Measurements from ENCODE around the gene MARCHF4.

Gene MARCHF4

GRCh38 chr2:216372761-216373291 lies 543 bp upstream of the MARCHF4 start:
- Histone ChIP-seq H3K36me3 (no peaks in the 10 kb centered on the region), H3K27me3 (ENCODE audit: insufficient read depth, low read depth, severe bottlenecking) (peaks cover 22% of the 10 kb centered on the region), H3K9me3 (ENCODE audit: severe bottlenecking) (no peaks in the 10 kb centered on the region), H3K4me3 (ENCODE audit: low read depth, low read length) (peak overlapping the region; percentile 54), H3K27ac (no peak overlapping the region)
- no peak for DNase-seq
- no peak for TF ChIP-seq CTCF (IDR thresholded peaks at IDR 0.05; ENCODE audit: low read depth, low read length)

DNA sequence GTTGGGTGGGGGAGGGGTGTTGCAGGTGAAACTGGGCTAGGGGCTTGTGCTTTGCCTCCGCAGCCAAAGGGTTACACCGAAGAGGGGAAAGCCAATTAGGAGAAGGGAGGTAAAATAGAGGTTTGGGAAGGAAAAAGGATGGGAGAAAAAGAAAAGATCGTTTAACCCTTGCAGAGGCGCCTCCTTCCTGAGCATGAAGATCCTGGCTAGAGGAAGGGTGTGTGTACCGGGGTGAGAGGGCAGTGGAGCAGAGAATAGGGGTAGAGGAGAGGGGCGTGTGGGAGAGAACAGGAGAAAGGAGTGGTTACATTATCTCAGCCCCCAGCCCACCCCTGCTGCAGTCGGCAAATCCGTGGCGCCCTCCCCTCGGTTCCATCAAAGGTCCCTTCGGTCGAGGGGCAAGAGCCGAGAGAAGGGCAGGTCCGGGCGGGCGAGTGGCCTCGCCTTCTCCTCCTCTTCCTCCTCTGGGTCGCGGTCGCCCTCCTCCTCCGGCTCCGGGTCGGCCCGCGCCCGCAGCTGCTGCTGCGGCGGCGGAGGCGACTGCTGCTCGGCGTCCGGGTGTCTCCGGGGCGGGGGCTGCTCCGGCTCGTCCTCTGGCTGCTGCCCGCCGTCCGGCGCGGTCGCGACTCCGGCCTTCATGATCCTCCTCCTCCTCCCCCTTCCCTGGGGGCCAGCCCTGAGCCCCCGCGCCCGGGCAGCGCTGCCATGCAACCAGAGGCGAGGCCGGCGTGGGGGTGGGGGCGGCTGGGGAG lies 1.1 kb downstream of the MARCHF4 start:
- Histone ChIP-seq H3K36me3 (no peaks in the 10 kb centered on the region), H3K27me3 (ENCODE audit: insufficient read depth, low read depth, severe bottlenecking) (peaks cover 22% of the 10 kb centered on the region), H3K9me3 (ENCODE audit: severe bottlenecking) (no peaks in the 10 kb centered on the region), H3K27ac (no peak overlapping the region), H3K4me3 (ENCODE audit: low read depth, low read length) (peak overlapping the region; percentile 54)
- DNase-seq, result peak; percentile 15
- TF ChIP-seq CTCF (IDR thresholded peaks at IDR 0.05; ENCODE audit: low read depth, low read length), result no peak

DNA sequence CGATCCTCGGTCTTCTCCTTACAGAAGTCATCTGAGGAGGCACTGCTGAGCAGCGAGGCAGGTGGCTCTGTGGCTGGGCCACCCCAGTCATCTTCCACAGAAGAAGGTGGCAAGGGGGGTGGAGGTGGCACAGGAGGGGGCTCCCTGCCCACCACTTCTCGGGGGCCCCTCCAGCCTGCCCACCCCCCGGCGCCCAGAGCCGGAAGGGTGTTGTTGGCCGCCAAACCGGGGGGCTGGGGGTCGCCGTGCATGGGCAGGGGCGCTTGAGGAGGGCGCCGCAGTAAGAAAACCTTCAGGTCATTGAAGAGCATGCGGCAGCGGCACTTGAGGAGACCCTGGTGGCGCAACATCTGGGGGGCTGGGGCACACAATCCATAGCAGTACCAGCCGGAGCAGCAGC lies 2.5 kb downstream of the MARCHF4 start:
- Histone ChIP-seq H3K27me3 (ENCODE audit: insufficient read depth, low read depth, severe bottlenecking) (peaks cover 22% of the 10 kb centered on the region), H3K4me3 (ENCODE audit: low read depth, low read length) (no peak overlapping the region), H3K36me3 (no peaks in the 10 kb centered on the region), H3K9me3 (ENCODE audit: severe bottlenecking) (no peaks in the 10 kb centered on the region), H3K27ac (no peak overlapping the region)
- no peak for DNase-seq
- no peak for TF ChIP-seq CTCF (IDR thresholded peaks at IDR 0.05; ENCODE audit: low read depth, low read length)

DNA sequence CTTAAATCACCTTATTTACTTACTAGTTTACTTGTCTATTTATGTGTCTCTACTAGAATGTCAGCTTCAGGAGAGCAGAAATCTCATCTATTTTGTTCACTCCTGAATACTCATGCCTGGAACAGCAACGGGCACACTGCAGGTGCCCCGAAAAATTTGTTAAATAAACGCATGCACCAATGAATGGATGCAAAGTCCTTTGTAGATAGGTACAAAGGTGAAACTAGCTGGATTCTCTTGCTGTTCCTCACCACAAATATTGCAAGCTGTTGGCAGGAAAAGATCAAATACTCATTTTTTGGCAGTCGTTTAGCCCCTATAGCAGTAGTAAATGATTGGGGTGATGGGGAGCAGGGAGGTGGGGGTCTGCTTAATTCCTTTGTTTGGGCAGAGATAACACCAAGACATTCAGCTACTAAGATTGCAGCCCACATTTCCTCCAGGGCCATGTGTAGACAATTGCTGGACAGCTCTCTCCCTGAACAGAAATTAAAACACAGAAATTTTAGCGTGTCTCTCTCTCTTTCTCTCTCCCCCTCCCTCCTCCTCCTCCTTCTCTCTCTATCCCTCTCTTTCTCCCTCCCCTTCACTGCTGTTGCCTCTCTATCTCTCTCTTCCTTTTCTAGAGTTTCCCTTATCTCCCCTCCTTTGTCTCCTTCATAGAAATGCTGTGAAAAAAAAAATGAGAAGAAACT lies 5.4 kb downstream of the MARCHF4 start:
- TF ChIP-seq CTCF (IDR thresholded peaks at IDR 0.05; ENCODE audit: low read depth, low read length), result no peak
- peaks cover 12% of the 10 kb centered on the region for H3K27me3 ChIP-seq (ENCODE audit: insufficient read depth, low read depth, severe bottlenecking)
- no peaks in the 10 kb centered on the region for H3K36me3 ChIP-seq
- DNase-seq, result no peak
- no peak overlapping the region for H3K27ac ChIP-seq
- no peaks in the 10 kb centered on the region for H3K9me3 ChIP-seq (ENCODE audit: severe bottlenecking)
- H3K4me3 ChIP-seq (ENCODE audit: low read depth, low read length), result no peak overlapping the region

GRCh38 chr2:216365518-216365917 lies 6.8 kb downstream of the MARCHF4 start:
- TF ChIP-seq CTCF (IDR thresholded peaks at IDR 0.05; ENCODE audit: low read depth, low read length), result no peak
- H3K27me3 ChIP-seq (ENCODE audit: insufficient read depth, low read depth, severe bottlenecking), result peaks cover 3% of the 10 kb centered on the region
- no peak for DNase-seq
- no peaks in the 10 kb centered on the region for H3K9me3 ChIP-seq (ENCODE audit: severe bottlenecking)
- H3K4me3 ChIP-seq (ENCODE audit: low read depth, low read length), result no peak overlapping the region
- H3K27ac ChIP-seq, result no peak overlapping the region
- H3K36me3 ChIP-seq, result no peaks in the 10 kb centered on the region

Measured in WERI-Rb-1 (cell line).